HT1080 (cell line): ENCODE results near the gene CTAG1A. TPM values are rescaled to one million over a fixed set of nuclear protein-coding genes. Genes with fewer than 3 reads are reported as not detected.
"Not testable (repeated sequence)": the region's sequence is repeated elsewhere in the genome, so short reads cannot be mapped to it uniquely, and the experiment has no call there.

Experiments used
- DNase-seq: peaks from one replicate; pipeline ENCODE4 v3.0.0-alpha.2; 2015; ENCODE audit warnings: low read depth
- polyA plus RNA-seq, 2 experiments: library from polyadenylated mRNA; depleted of rRNA; stranded (reverse); fragments of >200 nt; gene quantifications; 2 replicates each; pipeline ENCODE4 v1.2.3, GENCODE V29; 2015
- total RNA-seq: library from RNA; depleted of rRNA; stranded (reverse); fragments of >200 nt; shearing (Covaris generic); gene quantifications from 2 replicates; pipeline ENCODE4 v1.2.3, GENCODE V29; 2014; rRNA removed

The CTAG1A gene
- total RNA-seq: 130 and 312 TPM in 2 replicates
- polyA plus RNA-seq (2015; cell fraction: cytosol; rRNA removed): 67.0 and 229 TPM in 2 replicates
- polyA plus RNA-seq (2015; cell fraction: nucleus; rRNA removed): 49.4 and 96.0 TPM in 2 replicates

DNA sequence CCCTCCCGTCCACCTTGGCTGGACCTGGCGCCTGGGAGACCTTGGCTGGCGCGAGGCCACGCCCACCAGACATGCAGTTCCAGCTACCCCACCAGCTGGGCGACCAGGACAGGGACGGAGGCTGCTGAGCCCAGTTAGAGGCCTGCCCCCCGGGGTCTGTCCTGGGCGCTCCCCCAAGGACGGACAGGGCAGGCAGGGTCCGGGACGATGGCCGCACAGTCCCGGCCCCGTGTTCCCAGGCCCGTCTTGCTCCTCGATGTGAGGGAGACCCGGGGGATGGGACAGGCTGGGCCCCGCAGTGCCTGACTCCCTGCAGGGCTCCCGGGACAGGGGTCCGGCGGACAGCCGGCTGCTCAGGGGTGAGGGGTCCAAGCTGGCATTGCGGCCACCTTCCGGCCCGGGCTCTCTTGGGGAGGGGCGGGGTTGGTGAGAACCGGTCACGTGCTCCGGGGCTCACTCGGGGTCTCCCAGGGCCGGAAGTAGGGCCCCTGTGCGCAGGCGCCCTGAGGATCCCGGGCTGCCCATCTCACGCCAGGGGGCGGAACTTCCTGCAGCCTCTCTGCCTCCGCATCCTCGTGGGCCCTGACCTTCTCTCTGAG is at the start of gene CTAG1A:
Gene CTAG1A (plus strand): TSS at position 549 of the 599 bp plus-strand sequence. CDS start 74 bp downstream, outside the sequence.
- not testable (repeated sequence) for DNase-seq

DNA sequence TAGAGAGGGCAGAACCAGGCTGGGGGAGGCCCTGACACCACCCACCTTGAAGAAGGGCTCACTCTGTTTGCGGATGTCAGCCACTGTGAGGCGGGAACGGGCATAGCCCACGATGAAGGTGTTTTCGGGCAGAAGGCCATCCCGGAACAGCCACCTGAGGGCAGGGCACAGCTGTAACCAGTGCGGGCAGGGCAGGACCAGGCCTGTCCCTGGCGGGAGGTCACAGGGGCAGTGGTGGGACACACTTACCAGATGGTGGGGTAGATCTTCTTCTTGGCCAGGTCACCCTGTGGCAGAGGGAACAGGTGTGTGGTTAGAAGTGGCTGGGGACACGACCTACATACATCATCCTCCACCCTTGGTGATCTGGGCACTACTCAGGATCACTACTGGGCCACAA is 49.0 kb upstream of the CTAG1A start:
- DNase-seq: no peak

DNA sequence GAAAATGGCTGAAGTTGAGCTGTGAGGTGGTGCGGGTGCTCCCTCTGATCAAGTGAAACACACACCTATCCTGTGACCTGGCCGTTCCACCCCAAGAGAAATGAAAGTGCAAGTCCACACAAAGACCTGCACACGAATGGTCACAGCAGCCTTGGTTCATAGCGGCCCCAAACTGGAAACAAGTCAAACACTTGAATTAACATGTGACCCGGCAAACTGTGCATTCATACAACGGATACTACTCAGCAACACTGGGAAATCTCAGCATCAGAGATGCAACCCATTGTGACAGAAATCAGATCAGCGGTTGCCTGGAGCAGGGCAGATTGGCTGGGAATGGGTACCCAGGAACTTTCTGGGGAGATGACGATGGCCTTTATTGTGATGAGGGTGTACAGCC is 45.9 kb upstream of the CTAG1A start:
- DNase-seq: no peak

DNA sequence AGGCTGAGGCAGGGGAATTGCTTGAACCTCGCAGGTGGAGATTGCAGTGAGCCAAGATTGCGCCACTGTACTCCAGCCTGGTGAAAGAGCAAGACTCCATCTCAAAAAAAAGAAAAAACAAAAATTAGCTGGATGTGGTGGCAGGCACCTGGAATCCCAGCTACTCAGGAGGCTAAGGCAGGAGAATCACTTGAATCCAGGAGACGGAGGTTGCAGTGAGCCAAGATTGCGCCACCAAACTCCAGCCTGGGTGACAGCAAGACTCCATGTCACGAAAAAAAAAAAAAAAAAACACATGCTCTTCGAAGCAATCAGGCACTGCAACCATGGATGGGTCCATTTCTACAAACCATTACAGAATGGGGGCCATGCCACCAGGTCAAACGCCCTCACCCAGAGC is 44.6 kb upstream of the CTAG1A start:
- not testable (repeated sequence) for DNase-seq

DNA sequence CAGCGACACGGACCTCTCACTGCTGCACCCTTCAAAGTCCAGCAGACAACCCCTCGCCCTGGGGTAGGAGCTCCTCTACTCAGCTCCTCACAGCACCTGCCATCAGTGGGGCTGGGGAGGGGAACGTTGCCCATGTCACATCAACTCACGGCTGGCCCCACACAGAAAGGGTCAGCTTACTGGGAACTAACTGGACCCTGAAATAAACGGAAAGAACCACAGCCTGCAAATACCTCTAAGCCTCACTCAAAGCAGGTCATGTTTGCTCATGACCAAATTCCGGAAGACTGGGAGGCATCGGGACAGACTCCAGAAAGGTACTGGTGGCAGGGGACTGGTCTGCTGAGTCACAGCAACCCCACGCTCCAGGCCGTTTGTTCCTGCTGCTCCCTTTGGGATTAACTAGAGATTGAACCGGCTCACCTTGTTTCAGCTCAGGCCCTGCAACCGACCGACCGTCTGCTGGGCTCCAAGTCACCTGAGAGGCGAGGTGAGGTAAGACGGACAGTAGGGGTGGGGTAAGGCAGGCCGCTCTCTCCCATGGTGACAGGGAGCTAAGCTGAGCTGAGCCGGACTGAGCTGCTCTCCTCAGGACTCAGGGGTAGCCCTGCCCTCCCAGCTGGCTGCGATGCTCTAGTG is 43.9 kb upstream of the CTAG1A start:
- no peak for DNase-seq

DNA sequence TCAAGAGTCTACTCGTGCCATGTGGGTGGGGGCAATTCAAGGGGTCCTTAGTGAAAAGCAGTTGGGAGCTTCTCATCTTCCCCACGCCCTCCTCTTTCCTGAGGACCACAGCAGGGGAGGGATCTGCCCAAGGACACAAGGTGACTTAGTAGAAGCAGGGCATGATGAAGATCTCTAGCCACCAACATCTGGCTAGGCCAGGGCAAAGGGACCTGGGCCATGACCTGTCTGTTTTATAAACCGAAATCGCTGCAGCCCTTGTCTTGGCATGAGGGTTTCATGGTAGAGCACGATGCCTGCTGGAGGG is 43.4 kb upstream of the CTAG1A start:
- no peak for DNase-seq

DNA sequence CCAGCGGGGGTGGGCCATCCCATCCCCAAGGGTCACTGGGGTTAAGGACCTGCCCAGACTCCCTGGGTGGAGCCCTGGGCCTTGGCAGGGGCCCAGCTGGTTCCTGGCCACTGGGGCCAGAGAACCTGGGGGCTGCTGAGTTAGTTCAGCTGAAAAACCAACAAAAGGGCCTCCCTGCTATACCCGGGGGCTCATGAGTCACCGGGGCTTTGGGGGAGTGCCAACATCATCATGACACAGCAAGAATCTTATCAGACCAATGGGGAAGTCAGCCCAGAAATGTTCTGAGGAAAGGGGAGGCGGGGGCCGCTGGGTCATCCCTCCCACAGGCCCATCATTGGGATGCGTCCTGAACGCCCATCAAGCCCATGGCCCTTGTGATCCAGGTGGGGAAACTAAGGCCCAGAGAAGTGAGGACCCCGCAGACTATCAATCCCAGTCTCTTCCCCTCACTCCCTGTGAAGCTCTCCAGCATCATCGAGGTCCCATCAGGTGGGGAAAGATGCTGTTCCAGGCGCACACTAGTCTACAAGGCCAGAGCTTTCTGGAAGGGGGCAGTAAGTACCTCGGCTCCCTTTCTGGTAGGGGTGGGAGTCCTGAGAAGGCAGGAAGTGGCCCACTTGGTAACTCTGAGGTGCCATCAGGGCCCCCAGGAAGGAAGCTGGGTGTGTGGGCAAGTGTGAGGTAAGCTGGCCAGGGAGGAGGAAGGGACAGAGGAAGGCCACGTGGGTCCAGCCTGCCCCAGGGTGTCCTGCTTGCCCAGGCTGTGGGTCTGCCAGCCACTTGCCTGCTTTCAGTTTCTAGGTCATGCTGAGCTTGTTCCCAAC is 42.8 kb upstream of the CTAG1A start:
- DNase-seq: peak; percentile 91

DNA sequence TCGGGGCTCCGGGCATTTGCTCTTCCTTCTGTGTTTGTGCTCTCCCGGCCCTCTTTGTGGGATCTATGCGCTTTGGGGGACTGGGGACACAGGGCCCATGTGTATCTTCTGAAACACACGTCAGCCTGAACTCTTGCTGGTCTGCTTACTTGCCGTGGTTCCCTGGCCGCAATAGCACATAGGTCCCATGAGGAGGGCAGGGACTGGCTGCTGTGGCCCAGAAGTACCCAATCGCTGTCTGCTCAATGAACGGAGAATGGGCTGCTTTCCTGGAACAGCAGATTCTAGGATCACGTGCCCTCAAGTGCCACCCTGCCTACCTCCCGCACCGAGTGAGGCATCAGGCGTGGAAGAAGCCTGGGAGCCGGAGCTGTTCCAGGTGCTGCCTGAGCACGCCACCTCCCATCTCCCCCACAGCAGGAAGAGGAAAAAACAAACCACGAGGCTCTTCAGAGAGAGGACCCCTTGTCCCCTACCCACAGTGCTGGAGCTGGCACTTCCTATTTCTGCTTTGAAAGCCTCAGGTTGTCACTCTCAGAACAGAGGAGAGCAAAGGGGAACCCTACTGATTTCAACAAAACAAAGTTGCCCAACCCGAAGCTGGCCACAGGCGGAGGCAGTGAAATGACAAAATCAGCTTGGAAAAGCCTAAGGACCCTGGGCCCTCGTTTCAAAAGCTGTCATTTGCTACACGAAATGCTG is 42.1 kb upstream of the CTAG1A start:
- no peak for DNase-seq

DNA sequence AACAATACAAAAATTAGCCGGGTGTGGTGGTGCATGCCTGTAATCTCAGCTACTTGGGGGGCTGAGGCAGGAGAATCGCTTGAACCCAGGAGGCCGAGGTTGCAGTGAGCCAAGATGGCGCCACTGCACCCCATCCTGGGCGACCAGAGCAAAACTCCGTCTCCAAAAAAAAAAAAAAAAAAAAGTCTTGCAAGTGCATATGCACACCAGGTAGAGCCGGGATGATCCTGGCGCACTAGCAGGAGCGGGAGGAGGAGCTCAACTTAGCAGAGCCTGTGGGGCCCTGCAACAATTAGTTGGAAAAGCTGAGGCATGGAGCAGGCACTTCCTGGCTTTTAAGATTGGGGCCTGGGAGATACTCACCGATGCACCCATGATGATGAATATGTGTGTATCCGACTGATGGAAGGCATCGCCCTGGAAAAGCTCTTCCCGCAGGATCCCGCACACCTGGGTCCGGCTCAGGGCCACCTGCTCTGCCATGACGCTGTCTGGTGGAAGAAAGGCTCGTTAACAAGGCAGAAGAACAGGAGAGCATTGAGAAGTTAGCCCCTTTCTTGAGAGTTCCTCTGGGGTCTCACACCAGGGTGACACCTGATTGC is 39.2 kb upstream of the CTAG1A start:
- DNase-seq: no peak

DNA sequence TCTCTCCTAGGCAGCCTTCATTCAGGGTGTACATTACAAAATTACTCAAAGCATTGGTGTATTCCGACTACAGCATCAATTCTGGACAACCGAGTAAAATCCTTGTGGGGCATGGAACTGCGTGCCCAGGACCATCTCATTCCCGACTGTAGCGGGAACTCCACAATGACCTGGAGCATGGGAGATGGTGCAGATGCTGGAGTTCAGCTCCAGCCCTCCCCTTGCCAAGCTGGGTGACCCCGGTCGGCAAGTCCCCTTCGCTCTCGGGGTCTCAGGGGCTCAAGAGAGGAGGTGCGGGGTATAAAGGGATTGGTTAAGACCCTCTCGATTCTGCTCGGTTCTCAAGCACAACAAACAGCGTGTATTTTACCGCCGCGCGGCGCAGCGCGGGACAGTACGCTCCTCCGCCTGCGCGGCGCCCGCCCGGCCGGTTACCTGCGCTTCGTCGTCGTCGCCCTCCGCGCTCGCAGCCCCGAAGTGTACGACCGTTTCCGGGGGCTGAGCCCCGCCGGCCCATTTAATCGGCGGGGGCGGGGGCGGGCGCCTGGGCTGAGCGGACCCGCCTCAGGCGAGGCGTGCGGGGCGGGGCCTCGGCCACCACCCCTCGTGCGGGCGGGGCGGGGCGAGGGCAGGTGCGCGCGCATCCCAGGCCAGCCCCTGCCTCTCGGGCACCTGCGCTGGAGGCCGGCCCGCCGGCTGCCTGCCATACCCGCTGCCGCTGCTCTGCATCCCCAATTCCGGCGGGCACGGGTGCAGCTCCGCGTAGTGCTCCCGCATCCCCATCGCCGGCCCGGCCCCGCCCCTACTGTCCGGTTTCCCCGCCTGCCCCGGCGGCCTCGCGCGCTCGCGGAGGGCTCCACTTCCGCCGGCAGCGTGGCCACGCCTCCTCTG is 38.3 kb upstream of the CTAG1A start, which contains the start of gene G6PD:
Gene G6PD (minus strand): TSS at position 493 of the 891 bp plus-strand sequence. CDS start 691 bp downstream, outside the sequence.
- DNase-seq: no peak

DNA sequence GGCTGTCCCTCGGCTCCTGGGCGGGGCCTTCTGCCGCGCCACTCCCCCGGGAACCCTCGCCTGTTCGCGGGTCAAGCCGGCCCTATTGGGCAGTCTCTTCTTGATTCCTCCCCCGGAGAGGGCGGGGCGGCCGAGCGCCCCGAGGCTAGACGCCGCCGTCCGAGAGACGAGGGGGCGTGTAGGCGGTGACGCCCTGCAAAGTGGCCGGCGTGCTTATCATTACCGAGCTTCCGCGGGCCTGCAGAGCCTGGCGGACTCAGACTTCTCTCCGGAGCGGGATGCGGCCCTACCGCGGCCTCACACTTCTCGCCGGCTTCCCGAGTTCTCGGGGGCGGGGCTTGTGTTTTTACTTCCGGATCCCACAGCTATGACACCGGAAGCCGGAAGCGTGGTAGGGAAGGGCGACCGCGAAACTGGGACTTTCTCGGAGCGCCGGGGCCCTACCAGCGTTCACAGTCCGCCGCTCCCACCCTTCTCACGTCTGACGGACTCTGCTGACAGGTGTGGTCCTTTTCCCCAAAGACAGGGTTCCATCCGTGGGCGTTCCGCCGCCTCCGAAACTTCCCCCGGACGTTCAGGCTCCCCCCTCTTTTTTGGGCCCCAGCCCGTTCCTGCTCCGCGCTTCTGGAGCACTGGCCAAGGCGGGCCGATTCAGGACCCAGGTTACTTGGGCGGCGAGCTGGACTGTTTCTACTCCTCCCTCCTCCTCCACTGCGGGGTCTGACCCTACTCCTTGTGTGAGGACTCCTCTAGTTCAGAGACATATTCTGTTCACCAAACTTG is 37.5 kb upstream of the CTAG1A start, which contains the start of gene IKBKG:
Gene IKBKG (plus strand): TSS at position 376 of the 783 bp plus-strand sequence. CDS start 4,383 bp downstream, outside the sequence.
- peak; percentile 87 for DNase-seq

DNA sequence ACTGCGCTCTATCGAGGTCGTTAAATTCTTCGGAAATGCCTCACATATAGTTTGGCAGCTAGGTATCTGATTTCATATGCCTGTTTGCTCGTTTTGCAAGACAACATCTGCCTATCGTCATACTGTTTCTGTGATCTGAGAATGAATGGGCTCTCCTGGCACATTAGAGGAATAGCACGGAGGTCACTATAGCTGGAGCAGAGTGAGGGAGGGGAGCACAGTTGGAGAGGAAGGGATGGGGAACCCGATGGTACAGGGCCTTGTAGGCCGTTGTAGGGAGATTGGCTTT is 37.0 kb upstream of the CTAG1A start:
- no peak for DNase-seq

DNA sequence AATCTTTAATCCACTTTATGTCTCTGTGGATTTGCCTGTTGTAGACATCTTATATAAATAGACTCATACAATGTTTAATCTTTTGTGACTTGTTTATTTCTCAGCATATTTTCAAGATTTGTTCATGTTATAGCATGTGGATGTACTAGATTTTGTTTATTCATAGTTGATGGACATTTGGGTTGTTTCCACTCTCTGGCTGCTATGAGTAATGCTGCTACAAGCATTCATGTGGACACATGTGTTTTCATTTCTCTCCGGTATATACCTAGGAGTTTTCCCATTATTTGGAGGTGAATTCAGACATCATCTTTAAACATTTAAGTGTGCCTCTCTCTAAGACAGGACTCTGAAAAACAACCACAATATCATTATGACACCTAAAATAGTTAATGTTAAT is 35.2 kb upstream of the CTAG1A start:
- no peak for DNase-seq

DNA sequence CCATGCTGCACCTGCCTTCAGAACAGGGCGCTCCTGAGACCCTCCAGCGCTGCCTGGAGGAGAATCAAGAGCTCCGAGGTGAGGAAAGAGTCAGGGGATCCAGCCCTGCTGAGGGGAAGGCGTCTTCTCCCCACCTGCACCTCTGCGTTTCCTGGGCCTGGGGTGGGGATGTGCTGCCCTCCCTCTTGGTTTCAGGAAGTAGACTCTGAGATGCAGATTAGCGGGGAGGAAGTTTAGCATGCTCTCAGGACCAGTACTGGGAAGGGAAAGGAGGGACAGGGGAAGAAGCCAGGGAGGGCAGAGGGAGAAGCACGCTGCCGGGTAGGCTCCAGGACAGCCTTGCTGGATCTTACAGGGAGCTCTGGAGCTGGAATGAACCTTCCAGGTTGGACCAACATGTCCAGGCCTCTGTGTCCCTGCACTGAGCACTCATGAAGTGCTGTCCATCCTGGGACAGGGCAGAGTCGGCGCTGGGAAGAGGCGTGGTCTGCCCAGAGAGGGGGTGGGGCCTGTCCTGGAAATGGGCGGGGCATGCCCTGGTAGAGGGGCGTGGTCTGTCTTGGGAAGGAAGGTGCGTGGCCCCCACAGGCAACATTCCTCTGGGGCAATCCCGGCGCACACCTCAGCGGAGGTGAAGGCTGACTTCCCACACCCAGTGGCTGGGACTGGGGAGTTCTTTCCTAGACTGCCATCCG is 32.7 kb upstream of the CTAG1A start:
- DNase-seq: not testable (repeated sequence)

DNA sequence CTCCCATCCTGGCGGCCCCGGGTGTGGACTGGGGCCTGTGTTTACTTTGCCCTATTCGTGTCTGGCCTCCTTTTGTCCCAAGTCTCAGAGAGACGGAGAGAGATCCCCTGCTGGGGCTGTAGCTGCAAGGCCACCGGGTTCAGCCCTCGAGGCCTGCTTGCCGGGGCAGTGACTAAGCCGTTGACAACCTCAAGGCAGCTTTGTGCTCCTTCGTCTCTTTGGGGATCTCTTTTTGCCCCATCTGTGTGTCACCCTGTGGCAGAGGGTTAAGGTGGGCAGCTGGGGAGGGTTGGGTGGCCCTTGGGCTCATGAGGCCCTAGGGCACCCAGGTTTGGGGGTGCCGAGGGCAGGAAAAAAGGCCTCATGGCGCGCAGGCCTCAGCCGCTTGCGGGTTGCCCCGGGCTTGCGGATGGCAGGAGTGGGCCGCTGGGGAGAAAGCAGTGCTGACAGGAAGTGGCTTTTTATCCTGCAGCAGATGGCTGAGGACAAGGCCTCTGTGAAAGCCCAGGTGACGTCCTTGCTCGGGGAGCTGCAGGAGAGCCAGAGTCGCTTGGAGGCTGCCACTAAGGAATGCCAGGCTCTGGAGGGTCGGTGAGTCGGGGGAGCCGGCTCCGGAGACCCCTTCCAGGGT is 26.8 kb upstream of the CTAG1A start:
- not testable (repeated sequence) for DNase-seq

DNA sequence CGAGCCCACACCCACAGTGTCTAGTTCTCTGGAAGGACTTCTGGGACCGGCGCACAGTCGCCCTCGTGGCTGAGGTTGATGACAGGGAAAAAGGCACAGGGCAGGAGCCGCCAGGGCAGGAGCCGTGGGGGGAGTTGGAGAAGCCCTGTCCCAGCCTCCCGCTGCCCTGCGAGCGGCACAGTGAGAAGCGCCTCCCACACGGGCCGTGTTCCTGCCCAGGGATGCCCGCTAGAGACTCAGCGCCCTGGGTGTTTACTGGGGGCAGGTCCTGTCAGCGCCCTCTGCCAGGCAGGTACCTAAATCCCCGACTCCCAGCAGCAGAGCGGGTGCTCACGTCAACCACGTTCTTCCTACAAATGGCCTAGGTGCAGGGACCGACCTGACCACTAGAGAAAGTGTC is 26.0 kb upstream of the CTAG1A start:
- DNase-seq: not testable (repeated sequence)

DNA sequence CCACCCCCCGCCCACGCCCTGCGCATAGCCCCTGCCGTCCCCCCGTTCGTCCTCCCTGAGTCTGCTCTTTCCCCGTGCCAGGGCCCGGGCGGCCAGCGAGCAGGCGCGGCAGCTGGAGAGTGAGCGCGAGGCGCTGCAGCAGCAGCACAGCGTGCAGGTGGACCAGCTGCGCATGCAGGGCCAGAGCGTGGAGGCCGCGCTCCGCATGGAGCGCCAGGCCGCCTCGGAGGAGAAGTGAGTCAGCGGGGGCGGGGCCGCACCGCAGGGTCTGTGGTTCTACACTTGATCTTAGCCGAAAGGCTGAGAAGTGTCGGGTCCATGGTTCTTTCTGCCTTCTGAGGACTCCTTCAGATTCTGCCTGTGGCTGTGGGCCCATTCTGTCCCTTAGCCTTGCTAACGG is 24.6 kb upstream of the CTAG1A start:
- DNase-seq: not testable (repeated sequence)

DNA sequence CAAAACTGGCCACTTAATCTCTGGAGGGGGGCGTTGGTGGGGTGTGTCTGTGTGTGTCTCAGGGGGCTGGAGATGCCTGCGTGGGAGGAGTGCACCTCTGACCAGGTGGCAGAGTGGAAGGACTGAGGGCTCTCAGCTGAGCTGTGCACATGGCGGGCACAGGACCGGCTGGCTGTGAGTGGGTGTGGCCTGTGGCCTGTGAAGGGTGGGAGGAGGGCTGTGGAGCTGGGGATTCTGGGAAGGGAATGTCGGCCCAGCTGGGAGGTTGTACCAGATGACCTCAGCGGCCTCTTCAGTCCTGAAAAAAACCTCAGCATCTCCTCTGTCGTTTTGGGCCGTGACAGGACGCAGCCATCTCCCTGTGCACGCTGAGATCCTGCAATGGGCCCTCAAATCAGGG is 22.6 kb upstream of the CTAG1A start:
- DNase-seq: not testable (repeated sequence)
